ENCODE results near the gene FNIP1. TPM values are rescaled to one million over a fixed set of nuclear protein-coding genes. Genes with fewer than 3 reads are reported as not detected.

FNIP1 gene
- total RNA-seq, 1 donor from 2014 or later, result 30.6 TPM

DNA sequence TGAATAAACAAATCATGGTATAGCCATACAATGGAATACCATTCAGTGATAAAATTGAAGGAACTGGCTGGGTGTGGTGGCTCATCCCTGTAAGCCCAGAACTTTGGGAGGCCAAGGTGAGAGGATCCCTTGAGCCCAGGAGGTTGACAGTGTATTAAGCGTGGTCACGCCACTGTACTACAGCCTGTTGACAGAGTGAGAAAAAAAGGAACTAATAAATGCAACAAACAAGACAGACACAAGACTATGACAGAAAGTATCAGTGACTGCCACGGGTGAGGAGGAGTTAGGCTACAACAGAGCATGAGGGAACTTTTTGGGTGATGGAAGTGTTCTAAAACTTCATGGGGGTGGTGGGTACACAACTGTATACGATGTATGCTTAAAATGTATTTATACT is 2.2 kb downstream of the FNIP1 start:
- peak overlapping the region; percentile 79 for H3K4me3 Mint-ChIP-seq (ENCODE audit: unreplicated experiment)
- DNase-seq (ENCODE audit: low spot score), result no peak
- no peaks in the 10 kb centered on the region for H3K9me3 Mint-ChIP-seq (ENCODE audit: unreplicated experiment)
- TF ChIP-seq, protein P1, sequence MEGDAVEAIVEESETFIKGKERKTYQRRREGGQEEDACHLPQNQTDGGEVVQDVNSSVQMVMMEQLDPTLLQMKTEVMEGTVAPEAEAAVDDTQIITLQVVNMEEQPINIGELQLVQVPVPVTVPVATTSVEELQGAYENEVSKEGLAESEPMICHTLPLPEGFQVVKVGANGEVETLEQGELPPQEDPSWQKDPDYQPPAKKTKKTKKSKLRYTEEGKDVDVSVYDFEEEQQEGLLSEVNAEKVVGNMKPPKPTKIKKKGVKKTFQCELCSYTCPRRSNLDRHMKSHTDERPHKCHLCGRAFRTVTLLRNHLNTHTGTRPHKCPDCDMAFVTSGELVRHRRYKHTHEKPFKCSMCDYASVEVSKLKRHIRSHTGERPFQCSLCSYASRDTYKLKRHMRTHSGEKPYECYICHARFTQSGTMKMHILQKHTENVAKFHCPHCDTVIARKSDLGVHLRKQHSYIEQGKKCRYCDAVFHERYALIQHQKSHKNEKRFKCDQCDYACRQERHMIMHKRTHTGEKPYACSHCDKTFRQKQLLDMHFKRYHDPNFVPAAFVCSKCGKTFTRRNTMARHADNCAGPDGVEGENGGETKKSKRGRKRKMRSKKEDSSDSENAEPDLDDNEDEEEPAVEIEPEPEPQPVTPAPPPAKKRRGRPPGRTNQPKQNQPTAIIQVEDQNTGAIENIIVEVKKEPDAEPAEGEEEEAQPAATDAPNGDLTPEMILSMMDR (IDR thresholded peaks at IDR 0.05; ENCODE audit: unreplicated experiment), result no peak
- H3K27ac Mint-ChIP-seq (ENCODE audit: unreplicated experiment), result no peak overlapping the region
- H3K27me3 Mint-ChIP-seq (ENCODE audit: unreplicated experiment), result peaks cover 3% of the 10 kb centered on the region
- H3K4me1 Mint-ChIP-seq (ENCODE audit: unreplicated experiment), result peaks cover 25% of the 10 kb centered on the region
- H3K36me3 Mint-ChIP-seq (ENCODE audit: low read depth, unreplicated experiment), result no peaks in the 10 kb centered on the region

DNA sequence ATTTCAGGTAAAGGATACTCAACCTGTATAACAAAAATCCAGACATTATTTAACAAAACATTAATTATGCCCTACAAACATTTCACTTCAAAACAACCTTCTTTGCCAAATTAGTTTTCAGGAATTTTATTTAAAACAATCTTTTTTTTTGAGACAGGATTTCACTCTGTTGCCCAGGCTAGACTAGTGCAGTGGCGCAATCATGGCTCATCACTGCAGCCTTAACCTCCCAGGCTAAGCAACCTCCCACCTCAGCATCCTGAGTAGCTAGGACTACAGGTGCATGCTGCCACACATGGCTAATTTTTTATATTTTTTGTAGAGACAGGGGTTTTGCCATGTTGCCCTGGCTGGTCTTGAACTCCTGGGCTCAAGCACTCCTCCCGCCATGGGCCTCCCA is 3.9 kb downstream of the FNIP1 start:
- Mint-ChIP-seq H3K9me3 (ENCODE audit: unreplicated experiment) (no peaks in the 10 kb centered on the region), H3K36me3 (ENCODE audit: low read depth, unreplicated experiment) (no peaks in the 10 kb centered on the region), H3K4me1 (ENCODE audit: unreplicated experiment) (peaks cover 24% of the 10 kb centered on the region), H3K27ac (ENCODE audit: unreplicated experiment) (no peak overlapping the region), H3K4me3 (ENCODE audit: unreplicated experiment) (no peak overlapping the region), H3K27me3 (ENCODE audit: unreplicated experiment) (peaks cover 4% of the 10 kb centered on the region)
- TF ChIP-seq, protein P1 (IDR thresholded peaks at IDR 0.05; ENCODE audit: unreplicated experiment), result no peak
- no peak for DNase-seq (ENCODE audit: low spot score)

DNA sequence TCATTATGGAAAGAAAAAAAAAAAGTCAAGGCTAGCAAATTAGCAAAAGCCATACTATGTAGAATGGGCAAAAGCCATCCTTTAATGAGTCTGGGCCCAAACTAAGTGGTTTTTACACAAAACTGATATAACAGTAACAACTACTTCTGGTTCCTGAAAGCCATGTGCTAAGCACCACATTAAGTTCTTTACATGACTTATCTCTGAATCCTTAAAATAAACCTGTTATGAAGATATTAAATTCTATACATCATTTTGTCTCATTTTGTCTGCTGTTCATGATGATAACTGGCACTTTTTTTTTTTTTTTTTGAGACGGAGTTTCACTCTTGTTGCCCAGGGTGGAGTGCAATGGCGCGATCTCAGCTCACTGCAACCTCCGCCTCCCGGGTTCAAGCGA is 5.0 kb downstream of the FNIP1 start:
- no peaks in the 10 kb centered on the region for H3K9me3 Mint-ChIP-seq (ENCODE audit: unreplicated experiment)
- DNase-seq (ENCODE audit: low spot score), result no peak
- TF ChIP-seq, protein P1 (IDR thresholded peaks at IDR 0.05; ENCODE audit: unreplicated experiment), result no peak
- H3K27me3 Mint-ChIP-seq (ENCODE audit: unreplicated experiment), result peaks cover 4% of the 10 kb centered on the region
- H3K36me3 Mint-ChIP-seq (ENCODE audit: low read depth, unreplicated experiment), result no peaks in the 10 kb centered on the region
- H3K27ac Mint-ChIP-seq (ENCODE audit: unreplicated experiment), result no peak overlapping the region
- H3K4me3 Mint-ChIP-seq (ENCODE audit: unreplicated experiment), result no peak overlapping the region
- H3K4me1 Mint-ChIP-seq (ENCODE audit: unreplicated experiment), result peaks cover 20% of the 10 kb centered on the region

DNA sequence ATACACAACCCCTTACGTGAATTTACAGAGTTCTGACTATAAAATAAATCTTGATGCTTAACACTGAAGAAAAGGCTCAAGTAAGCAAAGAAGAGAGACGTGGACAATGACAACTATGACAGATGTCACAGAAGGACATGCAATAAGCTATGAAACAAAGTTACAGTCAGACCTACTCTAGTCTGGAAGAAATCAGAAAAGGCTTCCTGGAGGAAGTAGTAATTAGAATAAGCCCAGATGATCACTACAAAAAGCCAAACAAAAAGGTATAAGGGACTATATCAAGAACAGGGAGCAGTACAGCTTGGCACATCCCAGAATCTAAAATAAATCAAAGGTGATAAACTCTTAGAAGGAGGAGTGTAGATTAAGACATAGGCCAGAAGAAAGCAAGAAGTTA is 6.3 kb downstream of the FNIP1 start:
- TF ChIP-seq, protein P1 (IDR thresholded peaks at IDR 0.05; ENCODE audit: unreplicated experiment), result no peak
- no peaks in the 10 kb centered on the region for H3K36me3 Mint-ChIP-seq (ENCODE audit: low read depth, unreplicated experiment)
- peaks cover 13% of the 10 kb centered on the region for H3K4me1 Mint-ChIP-seq (ENCODE audit: unreplicated experiment)
- no peak overlapping the region for H3K4me3 Mint-ChIP-seq (ENCODE audit: unreplicated experiment)
- H3K27ac Mint-ChIP-seq (ENCODE audit: unreplicated experiment), result no peak overlapping the region
- no peak for DNase-seq (ENCODE audit: low spot score)
- peaks cover 1% of the 10 kb centered on the region for H3K27me3 Mint-ChIP-seq (ENCODE audit: unreplicated experiment)
- no peaks in the 10 kb centered on the region for H3K9me3 Mint-ChIP-seq (ENCODE audit: unreplicated experiment)

DNA sequence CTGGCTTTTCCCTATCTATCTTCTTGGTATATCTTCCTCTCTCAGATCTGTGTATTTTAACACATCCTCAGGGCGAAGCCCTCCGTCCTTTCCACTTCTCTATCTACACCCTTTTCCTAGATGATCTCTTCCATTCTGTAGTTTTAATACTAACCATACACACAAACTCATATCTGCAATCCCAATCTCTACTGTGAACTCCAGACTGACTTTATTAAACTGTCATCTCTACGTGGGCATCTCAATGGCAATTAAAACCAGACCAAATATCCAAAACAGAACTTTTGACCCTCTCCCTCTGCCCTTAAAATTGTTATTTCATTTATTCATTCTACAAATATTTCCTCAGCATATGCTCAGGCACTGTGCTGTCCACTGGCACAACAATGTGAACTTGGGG is 7.1 kb downstream of the FNIP1 start:
- Mint-ChIP-seq H3K4me1 (ENCODE audit: unreplicated experiment) (peaks cover 6% of the 10 kb centered on the region), H3K4me3 (ENCODE audit: unreplicated experiment) (no peak overlapping the region), H3K27me3 (ENCODE audit: unreplicated experiment) (peaks cover 1% of the 10 kb centered on the region), H3K36me3 (ENCODE audit: low read depth, unreplicated experiment) (no peaks in the 10 kb centered on the region), H3K27ac (ENCODE audit: unreplicated experiment) (no peak overlapping the region), H3K9me3 (ENCODE audit: unreplicated experiment) (no peaks in the 10 kb centered on the region)
- DNase-seq (ENCODE audit: low spot score), result no peak
- TF ChIP-seq, protein P1 (IDR thresholded peaks at IDR 0.05; ENCODE audit: unreplicated experiment), result no peak

All from endothelial cell (in vitro differentiated cells).